ENCODE measurements around the gene EDNRA.

Gene EDNRA

GRCh38 chr4:147482281-147482680 is 1.4 kb downstream of the EDNRA start:
- in situ Hi-C loops (cut with HindIII; ENCODE audit: low pct_unique_long_range_greater_than_20kb, low sequenced_read_pairs): no loop called here
- no peak for TF ChIP-seq JUND (IDR thresholded peaks at IDR 0.05; ENCODE audit: low read depth)
- DNase-seq (ENCODE audit: low read depth in 1 of 2, low spot score in 1 of 2): no peak

DNA sequence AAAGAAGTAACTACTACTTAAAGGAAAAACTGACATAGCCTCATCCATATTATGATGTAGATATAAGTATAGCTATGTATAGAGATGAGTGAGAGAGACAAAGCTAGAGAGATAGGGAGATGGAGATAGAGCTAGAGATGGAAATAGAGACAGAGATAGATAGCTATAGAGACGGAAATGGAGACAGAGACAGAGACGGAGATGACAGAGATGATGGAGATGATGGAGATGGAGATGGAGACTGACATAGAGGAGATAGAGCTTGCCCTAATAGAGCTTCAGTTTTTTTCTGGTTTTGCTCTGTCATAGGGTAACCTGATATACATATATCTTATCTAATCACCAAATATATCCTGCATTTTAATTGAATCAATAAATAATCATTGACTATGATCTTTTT is 4.3 kb downstream of the EDNRA start:
- DNase-seq (ENCODE audit: low read depth in 1 of 2, low spot score in 1 of 2): no peak
- in situ Hi-C loops (cut with HindIII; ENCODE audit: low pct_unique_long_range_greater_than_20kb, low sequenced_read_pairs): no loop called here
- no peak for TF ChIP-seq JUND (IDR thresholded peaks at IDR 0.05; ENCODE audit: low read depth)

- DNase-seq (ENCODE audit: low read depth in 1 of 2, low spot score in 1 of 2): no peak
- in situ Hi-C loops (cut with HindIII; ENCODE audit: low pct_unique_long_range_greater_than_20kb, low sequenced_read_pairs): no loop called here
- no peak for TF ChIP-seq JUND (IDR thresholded peaks at IDR 0.05; ENCODE audit: low read depth)
Observed at GRCh38 chr4:147487616-147488015, 6.7 kb downstream of the EDNRA start.

- DNase-seq (ENCODE audit: low read depth in 1 of 2, low spot score in 1 of 2): no peak
- no peak for TF ChIP-seq JUND (IDR thresholded peaks at IDR 0.05; ENCODE audit: low read depth)
- in situ Hi-C loops (cut with HindIII; ENCODE audit: low pct_unique_long_range_greater_than_20kb, low sequenced_read_pairs): no loop called here
Observed at GRCh38 chr4:147488556-147488955, 7.7 kb downstream of the EDNRA start.

- in situ Hi-C loops (cut with HindIII; ENCODE audit: low pct_unique_long_range_greater_than_20kb, low sequenced_read_pairs): no loop called here
- no peak for TF ChIP-seq JUND (IDR thresholded peaks at IDR 0.05; ENCODE audit: low read depth)
- DNase-seq (ENCODE audit: low read depth in 1 of 2, low spot score in 1 of 2): no peak
Observed at GRCh38 chr4:147491086-147491485, 10.2 kb downstream of the EDNRA start.

- in situ Hi-C loops (cut with HindIII; ENCODE audit: low pct_unique_long_range_greater_than_20kb, low sequenced_read_pairs): no loop called here
- TF ChIP-seq JUND (IDR thresholded peaks at IDR 0.05; ENCODE audit: low read depth): no peak
Observed at GRCh38 chr4:147492306-147492705, 11.4 kb downstream of the EDNRA start.

DNA sequence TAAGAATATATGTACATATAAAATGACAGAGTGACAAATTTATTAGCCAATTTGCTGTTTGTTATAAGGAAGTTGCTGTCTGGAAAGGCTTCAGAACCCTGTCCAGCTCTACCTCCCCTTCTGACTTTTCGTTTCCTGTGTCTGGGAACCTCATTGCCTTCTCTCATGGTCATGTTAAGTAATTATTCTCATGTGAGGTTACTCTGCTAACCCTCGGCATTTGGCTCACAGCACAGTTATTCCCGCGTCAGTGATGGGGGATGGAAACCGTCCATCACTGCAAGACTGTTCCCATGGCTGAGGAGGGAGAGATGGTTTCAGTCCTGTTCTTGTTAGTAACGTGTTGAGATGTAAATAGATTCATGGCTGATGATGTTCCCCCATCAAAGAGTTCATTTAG is 11.9 kb downstream of the EDNRA start:
- in situ Hi-C loops (cut with HindIII; ENCODE audit: low pct_unique_long_range_greater_than_20kb, low sequenced_read_pairs): no loop called here

More at GRCh38 chr4:147492306-147492705, 11.4 kb downstream of the EDNRA start:
- DNase-seq (ENCODE audit: low read depth in 1 of 2, low spot score in 1 of 2): no peak

GRCh38 chr4:147493307-147493706 is 12.4 kb downstream of the EDNRA start:
- in situ Hi-C loops (cut with HindIII; ENCODE audit: low pct_unique_long_range_greater_than_20kb, low sequenced_read_pairs): no loop called here
- no peak for DNase-seq (ENCODE audit: low read depth in 1 of 2, low spot score in 1 of 2)
- no peak for TF ChIP-seq JUND (IDR thresholded peaks at IDR 0.05; ENCODE audit: low read depth)

More for the DNA sequence above, 11.9 kb downstream of the EDNRA start:
- no peak for DNase-seq (ENCODE audit: low read depth in 1 of 2, low spot score in 1 of 2)
- no peak for TF ChIP-seq JUND (IDR thresholded peaks at IDR 0.05; ENCODE audit: low read depth)

GRCh38 chr4:147494301-147494700 is 13.4 kb downstream of the EDNRA start:
- in situ Hi-C loops (cut with HindIII; ENCODE audit: low pct_unique_long_range_greater_than_20kb, low sequenced_read_pairs): no loop called here
- no peak for DNase-seq (ENCODE audit: low read depth in 1 of 2, low spot score in 1 of 2)
- TF ChIP-seq JUND (IDR thresholded peaks at IDR 0.05; ENCODE audit: low read depth): no peak

DNA sequence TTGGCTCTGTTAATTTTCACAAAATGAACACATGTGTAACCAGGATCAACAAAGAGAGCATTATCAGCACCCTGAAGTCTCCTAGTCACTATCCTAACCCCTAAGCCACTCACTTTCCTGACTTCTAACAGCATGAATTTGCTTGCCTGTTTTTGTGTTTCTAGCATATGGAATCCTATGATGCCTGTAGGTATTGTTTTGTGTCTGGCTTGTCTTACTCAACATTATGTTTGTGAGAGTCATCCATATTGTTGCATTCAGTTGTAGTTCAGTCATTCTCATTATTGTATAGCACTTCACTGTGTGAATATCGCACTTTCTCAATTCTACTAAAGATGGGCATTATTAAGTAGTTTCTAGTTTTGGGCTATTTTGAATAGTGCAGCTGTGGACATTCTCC is 15.6 kb downstream of the EDNRA start:
- DNase-seq (ENCODE audit: low read depth in 1 of 2, low spot score in 1 of 2): no peak
- TF ChIP-seq JUND (IDR thresholded peaks at IDR 0.05; ENCODE audit: low read depth): no peak
- in situ Hi-C loops (cut with HindIII; ENCODE audit: low pct_unique_long_range_greater_than_20kb, low sequenced_read_pairs): no loop called here

DNA sequence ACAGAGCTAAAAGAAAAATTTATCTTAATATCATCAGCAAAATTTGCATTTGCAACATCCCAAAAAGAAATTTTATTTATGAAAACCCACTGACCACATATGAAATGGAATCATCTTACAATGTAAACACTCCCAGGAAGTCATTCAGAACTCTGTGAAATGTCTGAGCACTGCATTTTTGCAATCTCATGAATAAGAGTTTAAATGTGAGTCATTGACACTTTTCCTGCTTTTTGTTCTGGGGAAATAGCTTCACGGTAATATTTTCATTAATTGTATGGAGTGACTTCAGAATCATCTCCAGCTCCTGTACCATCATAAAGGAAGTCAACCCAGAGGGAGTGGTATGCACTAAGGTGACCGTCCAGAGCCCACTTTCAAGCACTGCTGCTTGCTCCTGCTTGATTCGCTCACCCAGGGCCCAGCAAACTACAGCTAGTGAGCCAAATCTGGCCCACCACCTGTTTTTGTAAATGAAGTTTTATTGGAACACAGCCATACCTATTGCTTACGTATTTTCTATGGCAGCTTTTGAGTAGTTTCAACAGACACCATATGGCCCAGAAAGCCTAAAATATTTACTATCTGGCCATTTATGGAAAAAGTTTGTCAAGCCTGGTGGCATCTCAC is 17.2 kb downstream of the EDNRA start:
- DNase-seq (ENCODE audit: low read depth in 1 of 2, low spot score in 1 of 2): no peak
- no peak for TF ChIP-seq JUND (IDR thresholded peaks at IDR 0.05; ENCODE audit: low read depth)
- in situ Hi-C loops (cut with HindIII; ENCODE audit: low pct_unique_long_range_greater_than_20kb, low sequenced_read_pairs): no loop called here

DNA sequence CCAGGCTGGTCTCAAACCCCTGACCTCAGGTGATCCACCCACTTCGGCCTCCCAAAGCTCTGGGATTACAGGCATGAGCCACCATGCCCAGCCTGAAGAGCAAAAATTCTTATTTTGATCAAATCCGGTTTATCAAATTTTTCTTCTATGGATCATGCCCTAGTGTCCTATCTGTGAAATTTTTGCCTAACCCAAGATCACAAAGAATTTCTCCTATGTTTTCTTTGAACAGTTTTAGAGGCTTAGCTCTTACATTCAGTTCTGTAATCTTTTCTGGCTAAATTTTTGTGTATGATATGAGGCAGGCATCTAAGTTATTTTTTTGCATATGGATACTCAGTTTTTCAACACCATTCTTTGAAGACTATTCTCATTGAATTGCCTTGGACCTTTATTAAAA is 27.4 kb downstream of the EDNRA start:
- in situ Hi-C loops (cut with HindIII; ENCODE audit: low pct_unique_long_range_greater_than_20kb, low sequenced_read_pairs): no loop called here
- no peak for DNase-seq (ENCODE audit: low read depth in 1 of 2, low spot score in 1 of 2)
- no peak for TF ChIP-seq JUND (IDR thresholded peaks at IDR 0.05; ENCODE audit: low read depth)

GRCh38 chr4:147509386-147509785 is 28.5 kb downstream of the EDNRA start:
- DNase-seq (ENCODE audit: low read depth in 1 of 2, low spot score in 1 of 2): no peak
- TF ChIP-seq JUND (IDR thresholded peaks at IDR 0.05; ENCODE audit: low read depth): no peak
- in situ Hi-C loops (cut with HindIII; ENCODE audit: low pct_unique_long_range_greater_than_20kb, low sequenced_read_pairs): no loop called here
